Upper lobe of left lung (tissue), 6 donors: ENCODE results near the gene PEMT. TPM values are rescaled to one million over a fixed set of nuclear protein-coding genes. Genes with fewer than 3 reads are reported as not detected.
"Not testable (repeated sequence)": the region's sequence is repeated elsewhere in the genome, so short reads cannot be mapped to it uniquely, and the experiment has no call there.

ENCODE experiments used
- ATAC-seq, 2 donors: fragments of 200-7000 bp; cut with Tn5 transposase; one replicate each; pipeline ENCODE4 v1.9.1; 2022; ENCODE audit warnings: mild to moderate bottlenecking in 2 of 2, moderate library complexity in 2 of 2; ENCODE audit not compliant: low FRiP score in 2 of 2
- DNase-seq, 2 donors: peaks; one replicate each; pipeline ENCODE4 v3.0.0-alpha.2; 2019 to 2020
- H3K27ac ChIP-seq, 4 donors: fragments of 200-600 bp; sonication (generic); one replicate each; pipeline ENCODE4 v1.5.1; 2016 to 2019
- H3K27me3 ChIP-seq, 4 donors: fragments of 200-600 bp; sonication (generic); one replicate each; pipeline ENCODE4 v1.5.1; 2017 to 2019
- H3K36me3 ChIP-seq, 4 donors: fragments of 200-600 bp; sonication (generic); one replicate each; pipeline ENCODE4 v1.5.1; 2016 to 2019
- H3K4me1 ChIP-seq, 4 donors: fragments of 200-600 bp; sonication (generic); one replicate each; pipeline ENCODE4 v1.5.1; 2018 to 2019
- H3K4me3 ChIP-seq, 4 donors: fragments of 200-600 bp; sonication (generic); one replicate each; pipeline ENCODE4 v1.5.1; 2017 to 2019; ENCODE audit warnings: mild to moderate bottlenecking in 2 of 4, moderate library complexity in 1 of 4
- H3K9me3 ChIP-seq, 4 donors: fragments of 200-600 bp; sonication (generic); one replicate each; pipeline ENCODE4 v1.5.1; 2018 to 2019
- CTCF ChIP-seq, 6 experiments: fragments of 450-650 bp in 4 of 6; fragments of 200-600 bp in 2 of 6; sonication (generic) in 2 of 6; IDR thresholded peaks; one replicate each; pipeline ENCODE4 v1.5.1; 2016 to 2019; ENCODE audit warnings: antibody characterized with exemption in 6 of 6
- EP300 ChIP-seq, 4 donors: sonication (generic); formaldehyde crosslinking; IDR thresholded peaks; one replicate each; pipeline ENCODE4 v1.5.1; 2017; ENCODE audit warnings: antibody characterized with exemption in 4 of 4, control low read depth in 2 of 4
- POLR2A ChIP-seq, 4 donors: fragments of 450-650 bp; IDR thresholded peaks; one replicate each; pipeline ENCODE4 v1.5.1; 2016 to 2017; ENCODE audit warnings: antibody characterized with exemption in 4 of 4, mild to moderate bottlenecking in 2 of 4
- POLR2AphosphoS5 ChIP-seq, 2 donors: sonication (generic); formaldehyde crosslinking; IDR thresholded peaks; one replicate each; pipeline ENCODE4 v1.5.1; 2017; ENCODE audit warnings: antibody characterized with exemption in 2 of 2
- WGBS, 2 donors: methylation state at CpG; one replicate each; pipeline ENCODE4 v1.1.5; 2017 to 2018; 5-methylcytosine and 5-hydroxymethylcytosine counted together
- total RNA-seq, 6 donors: library from RNA; depleted of rRNA in 4 of 6; stranded (reverse); fragments of >200 nt in 4 of 6; gene quantifications; one replicate each; pipeline versions ENCODE4 v1.1.0 to v1.2.1, GENCODE V29; 2016 to 2021
- donor health status: DM: no; HTN: no; CAD: no; lungs with moderate emphysema.
- donor health status: DM: no; HTN: yes; CAD: no; lungs with severe emphysema.

PEMT gene
- total RNA-seq, 6 donors from 2014 or later: 16.6 to 44.9 (median 32.2) TPM

- ATAC-seq (no peak), DNase-seq (no peak)
- no peaks in the 10 kb centered on the region for H3K9me3 ChIP-seq
- no peaks in the 10 kb centered on the region for H3K36me3 ChIP-seq
- H3K4me3 ChIP-seq: no peak overlapping the region
- no peak for TF ChIP-seq EP300 (IDR thresholded peaks at IDR 0.05)
- no peak for TF ChIP-seq POLR2AphosphoS5 (IDR thresholded peaks at IDR 0.05)
- TF ChIP-seq CTCF (IDR thresholded peaks at IDR 0.05): no peak
- no peak for TF ChIP-seq POLR2A (IDR thresholded peaks at IDR 0.05)
- H3K4me1 ChIP-seq: peaks cover 0 to 7% (median 0%) of the 10 kb centered on the region in 4 donors
- H3K27ac ChIP-seq: no peak overlapping the region
- WGBS, 2 donors: 87 to 91% methylated on average over 3 to 5 of the region's 5 CpGs
- H3K27me3 ChIP-seq: no peaks in the 10 kb centered on the region
These were observed 43.6 kb upstream of the PEMT start for GRCh38 chr17:17635126-17635525.

DNA sequence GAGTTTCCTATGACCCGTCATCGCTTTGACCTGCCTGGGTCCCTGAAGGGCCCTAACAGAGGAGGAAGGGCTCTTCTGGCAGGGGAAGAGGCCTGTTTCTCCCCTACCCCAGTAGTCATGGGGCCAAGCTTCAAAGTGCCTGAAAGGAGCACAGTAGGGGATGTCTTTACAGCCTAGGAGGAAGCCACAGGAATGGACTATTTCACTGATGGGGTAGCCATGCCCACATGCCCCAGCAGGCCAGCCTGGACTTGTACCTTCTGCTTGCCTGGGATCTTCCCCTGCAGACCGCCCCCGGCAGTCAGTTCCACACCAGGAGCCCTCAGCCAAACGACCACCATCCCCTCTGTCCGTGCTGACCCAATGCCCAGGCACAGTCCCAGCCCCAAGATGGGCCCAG is 41.8 kb upstream of the PEMT start:
- Histone ChIP-seq H3K9me3 (no peaks in the 10 kb centered on the region), H3K4me3 (no peak overlapping the region), H3K27me3 (no peaks in the 10 kb centered on the region), H3K36me3 (no peaks in the 10 kb centered on the region), H3K27ac (no peak overlapping the region), H3K4me1 (peaks cover 0 to 7% (median 0%) of the 10 kb centered on the region in 4 donors)
- ATAC-seq (peak in 1 of 2 donors; percentile 6), DNase-seq (no peak)
- TF ChIP-seq CTCF (IDR thresholded peaks at IDR 0.05): no peak
- no peak for TF ChIP-seq EP300 (IDR thresholded peaks at IDR 0.05)
- no peak for TF ChIP-seq POLR2A (IDR thresholded peaks at IDR 0.05)
- no peak for TF ChIP-seq POLR2AphosphoS5 (IDR thresholded peaks at IDR 0.05)
- WGBS, 2 donors: 83 to 90% methylated on average over 4 to 6 of the region's 6 CpGs

DNA sequence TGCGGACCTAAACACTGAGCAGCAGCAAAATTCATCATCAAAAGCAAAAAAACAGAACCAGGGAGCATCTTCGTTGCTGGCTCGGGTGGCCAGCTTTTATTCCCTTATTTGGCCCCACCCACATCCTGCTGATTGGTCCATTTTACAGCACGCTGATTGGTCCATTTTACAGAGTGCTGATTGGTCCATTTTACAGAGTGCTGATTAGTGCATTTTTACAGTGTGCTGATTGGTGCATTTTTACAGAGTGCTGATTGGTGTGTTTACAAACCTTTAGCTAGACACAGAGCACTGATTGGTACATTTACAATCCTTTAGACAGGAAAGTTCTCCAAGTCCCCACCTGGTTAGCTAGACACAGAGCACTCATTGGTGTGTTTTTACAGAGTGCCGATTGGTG is 41.2 kb upstream of the PEMT start:
- WGBS, 2 donors: 79 to 84% methylated on average over 5 of the region's 5 CpGs
- not testable (repeated sequence) for H3K9me3 ChIP-seq, H3K27ac ChIP-seq, H3K36me3 ChIP-seq, H3K4me3 ChIP-seq, H3K27me3 ChIP-seq, DNase-seq, H3K4me1 ChIP-seq, ATAC-seq

- WGBS, 2 donors: 50 to 64% methylated on average over 17 of the region's 17 CpGs
- TF ChIP-seq POLR2A (IDR thresholded peaks at IDR 0.05) (no peak), POLR2AphosphoS5 (IDR thresholded peaks at IDR 0.05) (no peak), EP300 (IDR thresholded peaks at IDR 0.05) (no peak), CTCF (IDR thresholded peaks at IDR 0.05) (no peak)
- Histone ChIP-seq H3K36me3 (no peaks in the 10 kb centered on the region), H3K4me3 (peak overlapping the region in 3 of 4 donors; percentile 2 to 27 (median 6)), H3K27me3 (no peaks in the 10 kb centered on the region), H3K9me3 (no peaks in the 10 kb centered on the region), H3K4me1 (no peaks in the 10 kb centered on the region), H3K27ac (no peak overlapping the region)
- DNase-seq (no peak), ATAC-seq (no peak)
These were observed 37.0 kb upstream of the PEMT start for GRCh38 chr17:17628388-17629008.

DNA sequence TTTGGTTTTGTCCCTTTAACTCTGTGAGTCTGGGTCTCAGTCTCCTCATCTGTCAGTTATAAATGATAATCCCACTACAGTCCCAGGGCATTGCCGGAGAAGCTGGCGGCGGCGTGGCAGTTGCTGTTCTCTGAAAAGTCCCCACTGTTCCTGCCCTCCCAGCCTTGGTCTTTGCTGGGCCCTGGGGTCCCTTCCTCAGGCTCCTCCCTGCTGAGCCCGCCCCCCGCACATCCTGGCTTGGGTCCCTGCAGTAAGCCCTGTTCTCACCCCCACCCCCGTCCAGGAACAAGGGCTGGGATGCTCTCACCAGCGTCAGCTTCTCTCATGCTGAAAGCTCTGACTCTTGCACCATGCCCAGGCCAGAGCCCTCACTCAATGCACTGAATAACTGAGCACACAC is 35.3 kb upstream of the PEMT start:
- Histone ChIP-seq H3K27ac (no peak overlapping the region), H3K27me3 (no peaks in the 10 kb centered on the region), H3K9me3 (no peaks in the 10 kb centered on the region), H3K36me3 (no peaks in the 10 kb centered on the region), H3K4me3 (no peak overlapping the region), H3K4me1 (no peaks in the 10 kb centered on the region)
- ATAC-seq (peak in 1 of 2 donors; percentile 12), DNase-seq (no peak)
- no peak for TF ChIP-seq CTCF (IDR thresholded peaks at IDR 0.05)
- TF ChIP-seq POLR2AphosphoS5 (IDR thresholded peaks at IDR 0.05): no peak
- TF ChIP-seq EP300 (IDR thresholded peaks at IDR 0.05): no peak
- no peak for TF ChIP-seq POLR2A (IDR thresholded peaks at IDR 0.05)
- WGBS, 2 donors: 81 to 96% methylated on average over 8 of the region's 8 CpGs
